Measurements from ENCODE around the gene NUP133. TPM values are rescaled to one million over a fixed set of nuclear protein-coding genes. Genes with fewer than 3 reads are reported as not detected.
A peak's percentile ranks its signal among the peaks of the same experiment; 100 is the strongest.

Gene NUP133
- total RNA-seq, 1 donor from 2014 or later = 53.5 TPM

DNA sequence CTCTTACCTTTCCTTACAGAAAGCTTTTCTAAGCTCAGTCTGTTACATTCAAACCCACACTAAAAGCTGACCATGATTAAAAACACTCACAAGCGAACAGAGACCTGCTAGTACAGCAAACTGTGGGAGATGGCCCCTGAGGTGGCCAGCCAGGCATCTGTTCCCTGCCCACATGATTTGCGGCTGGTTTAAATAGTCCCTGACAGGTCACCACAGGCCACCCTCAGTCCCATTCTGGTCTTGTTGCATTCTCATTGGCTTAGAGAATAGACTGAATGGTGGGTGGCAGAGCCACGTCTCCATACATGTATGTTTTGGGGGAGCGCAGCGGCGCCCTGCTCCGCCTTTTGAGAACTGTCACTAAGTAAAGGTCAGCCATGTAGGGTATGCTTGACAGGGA, 71.9 kb downstream of the NUP133 start:
- Mint-ChIP-seq H3K27me3 (ENCODE audit: unreplicated experiment) (peaks cover 26% of the 10 kb centered on the region), H3K4me3 (ENCODE audit: unreplicated experiment) (peak overlapping the region; percentile 42), H3K27ac (ENCODE audit: unreplicated experiment) (no peak overlapping the region), H3K36me3 (ENCODE audit: low read depth, unreplicated experiment) (peaks cover 9% of the 10 kb centered on the region), H3K4me1 (ENCODE audit: unreplicated experiment) (peaks cover 21% of the 10 kb centered on the region), H3K9me3 (ENCODE audit: unreplicated experiment) (no peaks in the 10 kb centered on the region)
- no peak for DNase-seq (ENCODE audit: low spot score)
- TF ChIP-seq CTCF (IDR thresholded peaks at IDR 0.05; ENCODE audit: unreplicated experiment) = no peak

- no peak for TF ChIP-seq CTCF (IDR thresholded peaks at IDR 0.05; ENCODE audit: unreplicated experiment)
- Mint-ChIP-seq H3K4me1 (ENCODE audit: unreplicated experiment) (peaks cover 23% of the 10 kb centered on the region), H3K27ac (ENCODE audit: unreplicated experiment) (no peak overlapping the region), H3K4me3 (ENCODE audit: unreplicated experiment) (peak overlapping the region; percentile 37), H3K9me3 (ENCODE audit: unreplicated experiment) (no peaks in the 10 kb centered on the region), H3K36me3 (ENCODE audit: low read depth, unreplicated experiment) (peaks cover 5% of the 10 kb centered on the region), H3K27me3 (ENCODE audit: unreplicated experiment) (peaks cover 33% of the 10 kb centered on the region)
- DNase-seq (ENCODE audit: low spot score) = peak; percentile 16
Observed at GRCh38 chr1:229434641-229435051, 73.5 kb downstream of the NUP133 start.

DNA sequence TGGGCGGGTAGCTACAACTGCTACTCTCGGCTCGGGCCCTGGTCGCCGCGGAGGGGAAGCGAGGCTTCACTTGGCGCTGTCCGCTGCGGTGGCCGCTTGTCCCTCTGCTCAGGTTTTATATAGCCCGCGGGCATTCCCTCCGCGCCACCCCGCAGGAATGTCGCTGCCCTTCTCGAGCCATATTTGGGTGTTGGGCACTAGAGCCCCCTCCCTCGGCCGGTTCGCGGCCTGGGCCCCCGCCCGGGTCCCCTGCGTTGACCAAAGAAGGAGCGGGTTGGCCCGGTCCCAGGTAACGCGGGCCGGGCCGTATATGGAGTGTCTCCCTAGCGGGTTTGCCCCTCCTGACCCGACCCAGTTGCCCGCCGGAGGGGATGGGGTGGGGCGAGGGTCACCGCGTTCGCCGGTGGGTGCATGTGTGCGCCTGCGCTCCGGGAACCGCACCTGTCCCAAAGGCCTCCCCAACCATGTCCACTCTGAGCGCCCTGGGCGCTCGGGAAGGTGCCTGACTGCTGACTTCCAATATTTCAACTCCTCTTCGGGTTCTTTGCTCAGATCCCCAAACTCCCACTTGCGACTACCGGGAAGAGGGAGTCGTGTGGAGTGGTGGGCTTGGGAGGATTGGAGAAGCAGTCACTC, 74.0 kb downstream of the NUP133 start, which contains the start of gene ACTA1:
Gene ACTA1, minus strand, starts transcription at position 90 of the 636 bp plus-strand sequence. CDS start 979 bp downstream, outside the sequence.
- Mint-ChIP-seq H3K27me3 (ENCODE audit: unreplicated experiment) (peaks cover 33% of the 10 kb centered on the region), H3K4me3 (ENCODE audit: unreplicated experiment) (peak within 1 kb of the TSS; percentile 37), H3K27ac (ENCODE audit: unreplicated experiment) (no peak within 1 kb of the TSS), H3K9me3 (ENCODE audit: unreplicated experiment) (no peaks in the 10 kb centered on the region), H3K4me1 (ENCODE audit: unreplicated experiment) (peaks cover 23% of the 10 kb centered on the region), H3K36me3 (ENCODE audit: low read depth, unreplicated experiment) (peaks cover 5% of the 10 kb centered on the region)
- TF ChIP-seq CTCF (IDR thresholded peaks at IDR 0.05; ENCODE audit: unreplicated experiment) = no peak
- DNase-seq (ENCODE audit: low spot score) = peak; percentile 43

- Mint-ChIP-seq H3K4me1 (ENCODE audit: unreplicated experiment) (peaks cover 23% of the 10 kb centered on the region), H3K36me3 (ENCODE audit: low read depth, unreplicated experiment) (peaks cover 5% of the 10 kb centered on the region), H3K4me3 (ENCODE audit: unreplicated experiment) (no peak overlapping the region), H3K9me3 (ENCODE audit: unreplicated experiment) (no peaks in the 10 kb centered on the region), H3K27ac (ENCODE audit: unreplicated experiment) (no peak overlapping the region), H3K27me3 (ENCODE audit: unreplicated experiment) (peaks cover 33% of the 10 kb centered on the region)
- TF ChIP-seq CTCF (IDR thresholded peaks at IDR 0.05; ENCODE audit: unreplicated experiment) = no peak
- no peak for DNase-seq (ENCODE audit: low spot score)
Observed at GRCh38 chr1:229433364-229434004, 74.7 kb downstream of the NUP133 start.

GRCh38 chr1:229432905-229433304, 75.2 kb downstream of the NUP133 start:
- Mint-ChIP-seq H3K36me3 (ENCODE audit: low read depth, unreplicated experiment) (peaks cover 5% of the 10 kb centered on the region), H3K27me3 (ENCODE audit: unreplicated experiment) (peaks cover 33% of the 10 kb centered on the region), H3K27ac (ENCODE audit: unreplicated experiment) (no peak overlapping the region), H3K4me1 (ENCODE audit: unreplicated experiment) (peaks cover 23% of the 10 kb centered on the region), H3K4me3 (ENCODE audit: unreplicated experiment) (no peak overlapping the region), H3K9me3 (ENCODE audit: unreplicated experiment) (no peaks in the 10 kb centered on the region)
- DNase-seq (ENCODE audit: low spot score) = no peak
- no peak for TF ChIP-seq CTCF (IDR thresholded peaks at IDR 0.05; ENCODE audit: unreplicated experiment)

Data from endothelial cell (in vitro differentiated cells).